Smooth muscle cell of the pulmonary artery (primary cell): ENCODE results near the gene TGIF2LX. TPM values are rescaled to one million over a fixed set of nuclear protein-coding genes. Genes with fewer than 3 reads are reported as not detected.

Source experiments
- total RNA-seq: library from RNA; depleted of rRNA; stranded (reverse); fragments of >200 nt; gene quantifications from 2 replicates; pipeline ENCODE4 v1.2.3, GENCODE V29; 2014

The TGIF2LX gene
- not detected in 2 replicates for total RNA-seq

DNA sequence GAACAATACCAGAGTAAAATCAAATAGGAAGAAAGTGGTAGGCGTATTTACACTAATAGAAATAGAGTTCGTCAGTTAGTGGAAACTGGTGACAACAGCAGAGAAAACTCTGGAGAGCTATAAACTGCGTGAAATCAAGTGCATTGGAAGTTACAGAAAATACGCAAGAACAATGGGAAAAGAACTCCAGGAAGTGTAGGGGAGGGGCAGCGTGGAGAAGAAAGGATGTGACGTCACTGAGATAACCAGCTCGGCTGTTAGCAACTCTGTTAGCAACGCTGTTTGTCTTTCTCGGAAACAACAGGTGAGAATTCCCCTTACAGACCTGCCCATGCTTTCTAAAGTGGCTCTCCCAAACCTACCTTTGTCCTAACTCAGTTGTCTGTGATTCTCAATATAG is at the start of gene TGIF2LX:
Gene TGIF2LX (plus strand): TSS at position 244 of the 400 bp plus-strand sequence. CDS start 178 bp downstream, outside the sequence.

